ENCODE results near the gene GNAQ. TPM values are rescaled to one million over a fixed set of nuclear protein-coding genes. Genes with fewer than 3 reads are reported as not detected.
"Not testable (repeated sequence)": the region's sequence is repeated elsewhere in the genome, so short reads cannot be mapped to it uniquely, and the experiment has no call there.

GNAQ gene
- total RNA-seq, 1 experiment from 2014 or later: 48.6 TPM

- Histone ChIP-seq H2AFZ (ENCODE audit: low read length) (no peak overlapping the region), H3K4me1 (ENCODE audit: insufficient read depth, low read length) (peaks cover 7% of the 10 kb centered on the region; the same call in 1 of the 2 replicates), H3K4ac (ENCODE audit: low read depth, low read length) (no peak overlapping the region), H2BK20ac (ENCODE audit: low read depth, low read length, poor library complexity, severe bottlenecking) (no peak overlapping the region), H3K79me2 (ENCODE audit: insufficient read depth, low read length) (no peaks in the 10 kb centered on the region), H3K9me3 (ENCODE audit: control insufficient read depth, low read depth, low read length) (no peaks in the 10 kb centered on the region), H2BK5ac (ENCODE audit: insufficient read length, low read length) (no peak overlapping the region), H2BK120ac (ENCODE audit: low read depth, low read length, poor library complexity, severe bottlenecking) (no peak overlapping the region), H3K27ac (ENCODE audit: insufficient read length, low read depth, low read length) (no peak overlapping the region), H3K14ac (ENCODE audit: insufficient read depth, low read length) (no peak overlapping the region), H3K27me3 (ENCODE audit: insufficient read depth, low read length) (no peaks in the 10 kb centered on the region), H3K23ac (ENCODE audit: insufficient read length, low read depth, low read length) (no peak overlapping the region), H2AK5ac (ENCODE audit: insufficient read length, low read length) (no peak overlapping the region), H3K9ac (ENCODE audit: extremely low read depth, insufficient read length, low read length) (no peak overlapping the region), H4K20me1 (ENCODE audit: control insufficient read depth, insufficient read depth, insufficient read length) (no peaks in the 10 kb centered on the region), H3K23me2 (ENCODE audit: insufficient read length, low read depth, low read length, poor library complexity, severe bottlenecking) (no peaks in the 10 kb centered on the region), H2BK12ac (ENCODE audit: insufficient read length, low read depth, low read length) (no peak overlapping the region), H4K8ac (replicated peaks; ENCODE audit: insufficient read length, low read depth, low read length) (no peak overlapping the region), H3T11ph (ENCODE audit: low read length) (no peak overlapping the region), H3K79me1 (ENCODE audit: insufficient read depth, low read depth, low read length, poor library complexity, severe bottlenecking) (peaks cover 1% of the 10 kb centered on the region), H3K56ac (ENCODE audit: insufficient read length, low read depth, low read length) (no peak overlapping the region), H4K91ac (ENCODE audit: insufficient read length, low read depth, low read length) (no peak overlapping the region), H4K5ac (ENCODE audit: insufficient read length, low read depth, low read length) (no peak overlapping the region), H2BK15ac (ENCODE audit: low read depth, low read length) (no peak overlapping the region), H3K4me2 (ENCODE audit: insufficient read depth, insufficient read length, low read length) (no peak overlapping the region), H3K18ac (ENCODE audit: insufficient read length, low read depth, low read length) (no peak overlapping the region)
- H3K27me3 Mint-ChIP-seq (ENCODE audit: low read depth): no peaks in the 10 kb centered on the region
- H3K27ac Mint-ChIP-seq: no peak overlapping the region
- no peak for DNase-seq
- no peaks in the 10 kb centered on the region for H3K9me3 Mint-ChIP-seq
- no peak for TF ChIP-seq CTCF (conservative IDR thresholded peaks at IDR 0.05)
- H3K4me1 Mint-ChIP-seq: peaks cover 15 to 17% of the 10 kb centered on the region in 2 experiments
- H3K36me3 Mint-ChIP-seq (ENCODE audit: insufficient read depth in 1 of 3, low read depth in 3 of 3): no peaks in the 10 kb centered on the region
- WGBS (ENCODE audit: extremely low coverage, insufficient read length, low lambda C conversion rate): no CpG with 5 or more reads among the region's 8 CpGs
- no peak overlapping the region for H3K4me3 Mint-ChIP-seq
Observed at GRCh38 chr9:77879437-77879943, 152.1 kb downstream of the GNAQ start.

- H3K18ac ChIP-seq (ENCODE audit: insufficient read length, low read depth, low read length); H3K27ac ChIP-seq (ENCODE audit: insufficient read length, low read depth, low read length); H2BK5ac ChIP-seq (ENCODE audit: insufficient read length, low read length); H2AFZ ChIP-seq (ENCODE audit: low read length); H3K36me3 Mint-ChIP-seq (ENCODE audit: insufficient read depth in 1 of 3, low read depth in 3 of 3); H3K23me2 ChIP-seq (ENCODE audit: insufficient read length, low read depth, low read length, poor library complexity, severe bottlenecking); H4K8ac ChIP-seq (replicated peaks; ENCODE audit: insufficient read length, low read depth, low read length); H2AK5ac ChIP-seq (ENCODE audit: insufficient read length, low read length); H3K27ac Mint-ChIP-seq; H3K4ac ChIP-seq (ENCODE audit: low read depth, low read length); H2BK15ac ChIP-seq (ENCODE audit: low read depth, low read length); H2BK12ac ChIP-seq (ENCODE audit: insufficient read length, low read depth, low read length); DNase-seq; H3K14ac ChIP-seq (ENCODE audit: insufficient read depth, low read length); H3K27me3 Mint-ChIP-seq (ENCODE audit: low read depth); H3K23ac ChIP-seq (ENCODE audit: insufficient read length, low read depth, low read length); H3K4me2 ChIP-seq (ENCODE audit: insufficient read depth, insufficient read length, low read length); H2BK20ac ChIP-seq (ENCODE audit: low read depth, low read length, poor library complexity, severe bottlenecking); H3K4me1 ChIP-seq (ENCODE audit: insufficient read depth, low read length); H4K20me1 ChIP-seq (ENCODE audit: control insufficient read depth, insufficient read depth, insufficient read length); H4K5ac ChIP-seq (ENCODE audit: insufficient read length, low read depth, low read length); H3K56ac ChIP-seq (ENCODE audit: insufficient read length, low read depth, low read length); H3K9ac ChIP-seq (ENCODE audit: extremely low read depth, insufficient read length, low read length); H2BK120ac ChIP-seq (ENCODE audit: low read depth, low read length, poor library complexity, severe bottlenecking); H3T11ph ChIP-seq (ENCODE audit: low read length); H3K9me3 Mint-ChIP-seq; H3K4me1 Mint-ChIP-seq; H3K4me3 Mint-ChIP-seq; H3K79me2 ChIP-seq (ENCODE audit: insufficient read depth, low read length); H3K27me3 ChIP-seq (ENCODE audit: insufficient read depth, low read length); H3K9me3 ChIP-seq (ENCODE audit: control insufficient read depth, low read depth, low read length); H3K79me1 ChIP-seq (ENCODE audit: insufficient read depth, low read depth, low read length, poor library complexity, severe bottlenecking); H4K91ac ChIP-seq (ENCODE audit: insufficient read length, low read depth, low read length): not testable (repeated sequence)
- WGBS (ENCODE audit: extremely low coverage, insufficient read length, low lambda C conversion rate): no CpG with 5 or more reads among the region's 5 CpGs
Observed at GRCh38 chr9:77878793-77879192, 152.8 kb downstream of the GNAQ start.
